ENCODE results near the gene C15orf40. TPM values are rescaled to one million over a fixed set of nuclear protein-coding genes. Genes with fewer than 3 reads are reported as not detected.

The C15orf40 gene
- total RNA-seq, 3 donors from 2014 or later = 21.4 to 24.6 (median 23.0) TPM

- H3K9me3 ChIP-seq = no peaks in the 10 kb centered on the region
- TF ChIP-seq CTCF (IDR thresholded peaks at IDR 0.05) = no peak
- intact Hi-C loops (cut with DNase I, micrococcal nuclease) = no loop called here
- ATAC-seq (no peak), DNase-seq (no peak)
- no peaks in the 10 kb centered on the region for H3K4me1 ChIP-seq (ENCODE audit: low read depth)
- H3K36me3 ChIP-seq (ENCODE audit: low read depth) = no peaks in the 10 kb centered on the region
- no peak overlapping the region for H3K4me3 ChIP-seq
Measured at GRCh38 chr15:82970078-82970686, 41.3 kb downstream of the C15orf40 start.

GRCh38 chr15:82969353-82969752 is 42.1 kb downstream of the C15orf40 start:
- no peak for ATAC-seq
- intact Hi-C loops (cut with DNase I, micrococcal nuclease) = no loop called here
- H3K4me1 ChIP-seq (ENCODE audit: low read depth) = no peaks in the 10 kb centered on the region
- no peak for DNase-seq
- no peaks in the 10 kb centered on the region for H3K36me3 ChIP-seq (ENCODE audit: low read depth)
- TF ChIP-seq CTCF (IDR thresholded peaks at IDR 0.05) = no peak
- H3K4me3 ChIP-seq = no peak overlapping the region
- no peaks in the 10 kb centered on the region for H3K9me3 ChIP-seq

- H3K4me1 ChIP-seq (ENCODE audit: low read depth) = no peaks in the 10 kb centered on the region
- TF ChIP-seq CTCF (IDR thresholded peaks at IDR 0.05) = no peak
- H3K9me3 ChIP-seq = no peaks in the 10 kb centered on the region
- no peaks in the 10 kb centered on the region for H3K36me3 ChIP-seq (ENCODE audit: low read depth)
- DNase-seq (no peak), ATAC-seq (no peak)
- no peak overlapping the region for H3K4me3 ChIP-seq
- intact Hi-C loops (cut with DNase I, micrococcal nuclease) = no loop called here
Measured at GRCh38 chr15:82968066-82968465, 43.4 kb downstream of the C15orf40 start.

GRCh38 chr15:82966671-82967071 is 44.8 kb downstream of the C15orf40 start:
- no peaks in the 10 kb centered on the region for H3K4me1 ChIP-seq (ENCODE audit: low read depth)
- intact Hi-C loops (cut with DNase I, micrococcal nuclease) = no loop called here
- no peak overlapping the region for H3K4me3 ChIP-seq
- DNase-seq = no peak
- no peaks in the 10 kb centered on the region for H3K9me3 ChIP-seq
- no peak for TF ChIP-seq CTCF (IDR thresholded peaks at IDR 0.05)
- no peak for ATAC-seq
- H3K36me3 ChIP-seq (ENCODE audit: low read depth) = no peaks in the 10 kb centered on the region

- ATAC-seq = no peak
Measured at GRCh38 chr15:82964890-82965289, 46.5 kb downstream of the C15orf40 start.

More at GRCh38 chr15:82964890-82965289, 46.5 kb downstream of the C15orf40 start:
- H3K4me1 ChIP-seq (ENCODE audit: low read depth) = no peaks in the 10 kb centered on the region
- no peaks in the 10 kb centered on the region for H3K9me3 ChIP-seq
- no peaks in the 10 kb centered on the region for H3K36me3 ChIP-seq (ENCODE audit: low read depth)
- no peak for DNase-seq
- no peak overlapping the region for H3K4me3 ChIP-seq
- intact Hi-C loops (cut with DNase I, micrococcal nuclease) = no loop called here
- TF ChIP-seq CTCF (IDR thresholded peaks at IDR 0.05) = no peak
